AG04449 (cell line): ENCODE results near the gene GABRG3.

Source experiments
- CTCF ChIA-PET: fragments of 350-600 bp; formaldehyde crosslinking; extraction: SDS; loops from one replicate; lab custom pipeline; 2021; ENCODE audit warnings: antibody characterized with exemption; lab: Yijun Ruan, JAX
- POLR2A ChIA-PET: fragments of 400-600, 350-600 bp; formaldehyde crosslinking; extraction: SDS; loops from one replicate; lab custom pipeline; 2020; ENCODE audit warnings: antibody characterized with exemption, inconsistent platforms; lab: Yijun Ruan, JAX
- DNase-seq: peaks from one replicate; pipeline ENCODE4 v3.0.0-alpha.2; 2010; ENCODE audit warnings: low read depth, low spot score
- H3K4me3 ChIP-seq: 2 replicates; pipeline ENCODE4 v1.5.1; 2011; ENCODE audit warnings: low read depth, mild to moderate bottlenecking, control low read depth, low read length
- CTCF ChIP-seq: IDR thresholded peaks from one replicate; pipeline ENCODE4 v1.5.1; 2011; ENCODE audit warnings: mild to moderate bottlenecking, moderate library complexity, low read length, control low read depth, inconsistent platforms; ENCODE audit not compliant: insufficient read depth; ENCODE audit errors: missing control alignments

The GABRG3 gene

GRCh38 chr15:27328608-27329007 lies 357.6 kb downstream of the GABRG3 start:
- no peak overlapping the region for H3K4me3 ChIP-seq
- TF ChIP-seq CTCF = no peak
- DNase-seq = no peak
- ChIA-PET POLR2A (no interaction called here), CTCF (no interaction called here)

GRCh38 chr15:27330326-27330725 lies 359.3 kb downstream of the GABRG3 start:
- TF ChIP-seq CTCF = no peak
- DNase-seq = no peak
- ChIA-PET POLR2A (no interaction called here), CTCF (no interaction called here)
- H3K4me3 ChIP-seq = no peak overlapping the region

- H3K4me3 ChIP-seq = no peak overlapping the region
- no peak for DNase-seq
- ChIA-PET CTCF (no interaction called here), POLR2A (no interaction called here)
- no peak for TF ChIP-seq CTCF
Measured at GRCh38 chr15:27336676-27337075, 365.7 kb downstream of the GABRG3 start.

- H3K4me3 ChIP-seq = no peak overlapping the region
- no peak for DNase-seq
- CTCF ChIA-PET = no interaction called here
- POLR2A ChIA-PET = no interaction called here
- TF ChIP-seq CTCF = no peak
Measured at GRCh38 chr15:27339138-27339537, 368.2 kb downstream of the GABRG3 start.

- CTCF ChIA-PET = interaction anchor here (1.3 kb wide), 1 partner anchor 38 kb away, joined by 4 read pairs; no protein-coding TSS in a partner anchor
- no peak for DNase-seq
- H3K4me3 ChIP-seq = no peak overlapping the region
- POLR2A ChIA-PET = no interaction called here
- TF ChIP-seq CTCF = no peak
Measured at GRCh38 chr15:27341780-27342343, 370.9 kb downstream of the GABRG3 start.

GRCh38 chr15:27342991-27343390 lies 372.0 kb downstream of the GABRG3 start:
- ChIA-PET POLR2A (no interaction called here), CTCF (interaction anchor here (1.3 kb wide), 1 partner anchor 36 kb away, joined by 4 read pairs; no protein-coding TSS in a partner anchor)

More at GRCh38 chr15:27342991-27343390, 372.0 kb downstream of the GABRG3 start:
- no peak overlapping the region for H3K4me3 ChIP-seq
- no peak for DNase-seq
- TF ChIP-seq CTCF = no peak
